HG02943 (cell line): ENCODE measurements around the gene PLA2G15.

Source experiments
- ATAC-seq: cut with Tn5 transposase; IDR thresholded peaks from one replicate; pipeline ENCODE4 v1.9.1; 2021; ENCODE audit warnings: mild to moderate bottlenecking, low read depth, moderate library complexity; ENCODE audit not compliant: unreplicated experiment

PLA2G15 gene

GRCh38 chr16:68232335-68232734 is 12.8 kb upstream of the PLA2G15 start:
- no peak for ATAC-seq

- no peak for ATAC-seq
Measured at GRCh38 chr16:68233085-68233834, 11.9 kb upstream of the PLA2G15 start.

- no peak for ATAC-seq
Measured at GRCh38 chr16:68233835-68234187, 11.4 kb upstream of the PLA2G15 start.

- no peak for ATAC-seq
Measured at GRCh38 chr16:68234188-68235107, 10.7 kb upstream of the PLA2G15 start.

- ATAC-seq = no peak
Measured at GRCh38 chr16:68235108-68235886, 9.9 kb upstream of the PLA2G15 start.

- no peak for ATAC-seq
Measured at GRCh38 chr16:68235887-68236136, 9.4 kb upstream of the PLA2G15 start, which contains the start of gene ESRP2. Gene ESRP2, minus strand, starts transcription at chr16:68236127. Its CDS starts 82 bp downstream, at chr16:68236045.

GRCh38 chr16:68236137-68236825 is 8.9 kb upstream of the PLA2G15 start:
- ATAC-seq = no peak

- no peak for ATAC-seq
Measured at GRCh38 chr16:68236826-68237242, 8.3 kb upstream of the PLA2G15 start.

GRCh38 chr16:68237243-68238028 is 7.7 kb upstream of the PLA2G15 start:
- peak; percentile 78 for ATAC-seq

- no peak for ATAC-seq
Measured at GRCh38 chr16:68238029-68238345, 7.2 kb upstream of the PLA2G15 start.

- ATAC-seq = no peak
Measured at GRCh38 chr16:68242085-68242484, 3.1 kb upstream of the PLA2G15 start.

GRCh38 chr16:68242926-68243858 is 2.0 kb upstream of the PLA2G15 start:
- ATAC-seq = no peak

GRCh38 chr16:68244481-68244902 is 681 bp upstream of the PLA2G15 start:
- ATAC-seq = no peak

GRCh38 chr16:68246121-68246520 is 948 bp downstream of the PLA2G15 start:
- ATAC-seq = no peak

GRCh38 chr16:68246666-68247065 is 1.5 kb downstream of the PLA2G15 start:
- no peak for ATAC-seq

- ATAC-seq = no peak
Measured at GRCh38 chr16:68247400-68247799, 2.2 kb downstream of the PLA2G15 start.

- ATAC-seq = no peak
Measured at GRCh38 chr16:68247932-68248331, 2.8 kb downstream of the PLA2G15 start.

- ATAC-seq = no peak
Measured at GRCh38 chr16:68249371-68249770, 4.2 kb downstream of the PLA2G15 start.

GRCh38 chr16:68250951-68251350 is 5.8 kb downstream of the PLA2G15 start:
- no peak for ATAC-seq
